H1 (cell line): ENCODE data around the gene CASK. TPM values are rescaled to one million over a fixed set of nuclear protein-coding genes. Genes with fewer than 3 reads are reported as not detected.

Experiments
- CTCF ChIA-PET: fragments of 300-600 bp; sonication (Branson Sonifier 250); formaldehyde crosslinking; loops from one replicate; lab custom pipeline; 2021; ENCODE audit not compliant: partially characterized antibody; lab: Charles Lee
- POLR2A ChIA-PET: fragments of 300-600 bp; sonication (Branson Sonifier 250); formaldehyde crosslinking; loops from one replicate; lab custom pipeline; 2021; ENCODE audit warnings: inconsistent platforms; ENCODE audit not compliant: partially characterized antibody; lab: Charles Lee
- DNase-seq, 2 experiments: peaks; one replicate each; pipeline versions ENCODE4 v3.0.0 to v3.0.0-alpha.2; 2010 to 2022; ENCODE audit warnings: low spot score in 2 of 2, low read depth in 1 of 2, mixed read lengths in 1 of 2
- FAIRE-seq: peaks from 2 replicates; lab custom pipeline; 2011; peaks lifted over from hg19 to GRCh38; lab: Jason Lieb, UNC
- H2AFZ ChIP-seq: 2 replicates; pipeline ENCODE4 v1.8.1; 2012; ENCODE audit warnings: low read length, inconsistent platforms
- H2AK5ac ChIP-seq: 2 replicates; pipeline ENCODE4 v1.6.1; 2013; ENCODE audit warnings: low read depth, low read length
- H2BK120ac ChIP-seq: replicated peaks from 2 replicates; pipeline ENCODE3; 2013; ENCODE audit warnings: low read depth, low read length, inconsistent platforms
- H2BK12ac ChIP-seq: 2 replicates; pipeline ENCODE4 v1.6.1; 2013; ENCODE audit warnings: low read depth, low read length
- H2BK15ac ChIP-seq: 2 replicates; pipeline ENCODE4 v1.6.1; 2013; ENCODE audit warnings: low read length
- H2BK20ac ChIP-seq: 2 replicates; pipeline ENCODE4 v1.6.1; 2013; ENCODE audit warnings: low read length
- H2BK5ac ChIP-seq: 2 replicates; pipeline ENCODE4 v1.6.1; 2013; ENCODE audit warnings: low read depth, low read length
- H3K14ac ChIP-seq: 2 replicates; pipeline ENCODE4 v1.6.1; 2013; ENCODE audit warnings: inconsistent platforms; ENCODE audit not compliant: insufficient read length
- H3K18ac ChIP-seq: 2 replicates; pipeline ENCODE4 v1.6.1; 2013; ENCODE audit warnings: low read length; ENCODE audit errors: extremely low read depth
- H3K23ac ChIP-seq: 2 replicates; pipeline ENCODE4 v1.6.1; 2013; ENCODE audit warnings: inconsistent platforms; ENCODE audit not compliant: insufficient read length
- H3K23me2 ChIP-seq: 2 replicates; pipeline ENCODE4 v1.6.1; 2013; ENCODE audit warnings: low read depth, low read length
- H3K27ac ChIP-seq: 2 replicates; pipeline ENCODE4 v1.6.1; 2011; ENCODE audit warnings: low read depth, low read length, inconsistent platforms
- H3K27me3 ChIP-seq, 4 experiments: replicated peaks in 1 of 4; 1 replicate in 1 of 4; 2 replicates in 3 of 4; pipeline versions ENCODE4 v1.6.1 to v1.8.1; 2011 to 2013; ENCODE audit warnings: low read length in 3 of 4, mild to moderate bottlenecking in 3 of 4, inconsistent platforms in 2 of 4, mixed read lengths in 2 of 4, moderate library complexity in 1 of 4; ENCODE audit not compliant: control insufficient read depth in 3 of 4, insufficient read depth in 3 of 4; ENCODE audit errors: extremely low read depth in 1 of 4
- H3K36me3 ChIP-seq, 4 experiments: 2 replicates each; pipeline versions ENCODE4 v1.6.1 to v1.8.1; 2011 to 2013; ENCODE audit warnings: mild to moderate bottlenecking in 4 of 4, low read length in 3 of 4, moderate library complexity in 2 of 4, control low read depth in 1 of 4, inconsistent platforms in 1 of 4; ENCODE audit not compliant: insufficient read depth in 4 of 4, control insufficient read depth in 2 of 4
- H3K4ac ChIP-seq: replicated peaks from 2 replicates; pipeline ENCODE3; 2013; ENCODE audit warnings: low read length, low read depth, mixed read lengths, inconsistent platforms; ENCODE audit not compliant: insufficient read length
- H3K4me1 ChIP-seq, 4 experiments: replicated peaks in 1 of 4; 1 replicate in 1 of 4; 2 replicates in 3 of 4; pipeline versions ENCODE4 v1.6.1 to v1.8.1; 2011 to 2013; ENCODE audit warnings: low read length in 3 of 4, inconsistent platforms in 2 of 4, mixed read lengths in 1 of 4; ENCODE audit not compliant: insufficient read depth in 4 of 4, control insufficient read depth in 3 of 4
- H3K4me2 ChIP-seq, 2 experiments: 2 replicates each; pipeline versions ENCODE4 v1.6.1 to v1.8.1; 2011 to 2013; ENCODE audit warnings: low read depth in 2 of 2, low read length in 2 of 2, control low read depth in 1 of 2, inconsistent platforms in 1 of 2, mild to moderate bottlenecking in 1 of 2; ENCODE audit not compliant: insufficient read depth in 1 of 2
- H3K4me3 ChIP-seq, 4 experiments: fragments of 200-600, 300-600 bp in 1 of 4; sonication (generic), shearing (Covaris generic), sonication (Bioruptor Twin) in 1 of 4; 2 replicates each; pipeline versions ENCODE4 v1.5.1 to v1.8.1; 2011 to 2016; ENCODE audit warnings: low read length in 4 of 4, low read depth in 3 of 4, control low read depth in 2 of 4, inconsistent platforms in 2 of 4, mild to moderate bottlenecking in 2 of 4, mixed read lengths in 1 of 4, moderate library complexity in 1 of 4; ENCODE audit not compliant: insufficient read depth in 2 of 4; ENCODE audit errors: extremely low read depth in 1 of 4
- H3K56ac ChIP-seq: replicated peaks from 2 replicates; pipeline ENCODE3; 2013; ENCODE audit warnings: low read depth, mild to moderate bottlenecking, mixed read lengths, low read length, inconsistent platforms; ENCODE audit not compliant: insufficient read length
- H3K79me1 ChIP-seq: 2 replicates; pipeline ENCODE4 v1.6.1; 2013; ENCODE audit warnings: low read depth, low read length, control low read depth
- H3K79me2 ChIP-seq, 2 experiments: 2 replicates each; pipeline versions ENCODE4 v1.6.1 to v1.8.1; 2012 to 2013; ENCODE audit warnings: low read length in 2 of 2, mild to moderate bottlenecking in 2 of 2, inconsistent platforms in 1 of 2; ENCODE audit not compliant: insufficient read depth in 2 of 2, control insufficient read depth in 1 of 2
- H3K9ac ChIP-seq, 4 experiments: replicated peaks in 1 of 4; 1 replicate in 1 of 4; 2 replicates in 3 of 4; pipeline versions ENCODE4 v1.6.1 to v1.8.1; 2011 to 2013; ENCODE audit warnings: low read depth in 3 of 4, low read length in 3 of 4, control low read depth in 2 of 4, mild to moderate bottlenecking in 2 of 4, moderate library complexity in 2 of 4, inconsistent platforms in 1 of 4; ENCODE audit errors: extremely low read depth in 1 of 4
- H3K9me3 ChIP-seq, 2 experiments: 2 replicates each; pipeline versions ENCODE4 v1.6.1 to v1.8.1; 2012 to 2013; ENCODE audit warnings: mild to moderate bottlenecking in 2 of 2, moderate library complexity in 2 of 2, control low read depth in 1 of 2, inconsistent platforms in 1 of 2, low read depth in 1 of 2, low read length in 1 of 2, mixed read lengths in 1 of 2; ENCODE audit not compliant: insufficient read depth in 2 of 2
- H4K20me1 ChIP-seq, 2 experiments: replicated peaks in 1 of 2; 2 replicates each; pipeline versions ENCODE3 to v1.8.1; 2011 to 2013; ENCODE audit warnings: inconsistent platforms in 2 of 2, low read length in 2 of 2, mild to moderate bottlenecking in 1 of 2; ENCODE audit not compliant: insufficient read depth in 2 of 2, control insufficient read depth in 1 of 2
- H4K5ac ChIP-seq: 2 replicates; pipeline ENCODE4 v1.6.1; 2013; ENCODE audit warnings: low read length, low read depth, mixed read lengths, inconsistent platforms; ENCODE audit not compliant: insufficient read length
- H4K8ac ChIP-seq: 2 replicates; pipeline ENCODE4 v1.8.0; 2013; ENCODE audit warnings: mild to moderate bottlenecking, moderate library complexity, low read length, inconsistent platforms; ENCODE audit not compliant: insufficient read depth; ENCODE audit errors: extremely low read depth
- H4K91ac ChIP-seq: replicated peaks from 2 replicates; pipeline ENCODE3; 2013; ENCODE audit warnings: low read length, mixed read lengths, inconsistent platforms; ENCODE audit not compliant: insufficient read length
- CBX5 ChIP-seq: fragments of 300-800, 300-1000 bp; sonication (generic); IDR thresholded peaks from 2 replicates; pipeline ENCODE4 v1.7.1; 2016; ENCODE audit warnings: antibody characterized with exemption, low read length, low read depth
- EP300 ChIP-seq, 2 experiments: IDR thresholded peaks; 1 replicate in 1 of 2; 2 replicates in 1 of 2; pipeline ENCODE4 v1.6.1; 2011 to 2012; ENCODE audit warnings: low read depth in 2 of 2, low read length in 2 of 2, mild to moderate bottlenecking in 2 of 2, borderline replicate concordance in 1 of 2, inconsistent platforms in 1 of 2, moderate library complexity in 1 of 2
- NANOG ChIP-seq: IDR thresholded peaks from 2 replicates; pipeline ENCODE4 v1.6.1; 2011; ENCODE audit warnings: low read length, low read depth, mild to moderate bottlenecking, inconsistent platforms; ENCODE audit not compliant: insufficient read depth, poor library complexity, severe bottlenecking
- PHF8 ChIP-seq: fragments of 200-600 bp; sonication (generic); conservative IDR thresholded peaks from 2 replicates; pipeline ENCODE4 v1.7.1; 2012; ENCODE audit warnings: low read depth, mild to moderate bottlenecking, inconsistent platforms, low read length, moderate library complexity
- POLR2A ChIP-seq, 2 experiments: IDR thresholded peaks; 1 replicate in 1 of 2; 2 replicates in 1 of 2; pipeline ENCODE4 v1.6.1; 2011; ENCODE audit warnings: low read depth in 2 of 2, low read length in 2 of 2, mild to moderate bottlenecking in 2 of 2; ENCODE audit errors: control extremely low read depth in 1 of 2
- SIX5 ChIP-seq: IDR thresholded peaks from 2 replicates; pipeline ENCODE4 v1.6.1; 2011; ENCODE audit warnings: mild to moderate bottlenecking, low read depth, low read length
- SP4 ChIP-seq: IDR thresholded peaks from 2 replicates; pipeline ENCODE4 v1.6.1; 2012; ENCODE audit warnings: low read length, inconsistent platforms
- TEAD4 ChIP-seq: IDR thresholded peaks from 2 replicates; pipeline ENCODE4 v1.6.1; 2012; ENCODE audit warnings: low read depth, low read length, inconsistent platforms, mixed read lengths
- WGBS, 2 experiments: shearing (Covaris generic) in 1 of 2; methylation state at CpG; one replicate each; pipeline versions ENCODE4 v1.1.6 to v1.1.7; 2013 to 2015; ENCODE audit warnings: low lambda C conversion rate in 2 of 2, mixed read lengths in 2 of 2, inconsistent platforms in 1 of 2, low coverage in 1 of 2, missing lambda C conversion rate in 1 of 2; ENCODE audit not compliant: insufficient replicate concordance in 2 of 2, insufficient coverage in 1 of 2, insufficient read length in 1 of 2; ENCODE audit errors: extremely low coverage in 1 of 2, missing lambda C conversion rate in 1 of 2; 5-methylcytosine and 5-hydroxymethylcytosine counted together
- polyA plus RNA-seq, 7 experiments: library from polyadenylated mRNA; depleted of rRNA in 3 of 7; stranded (reverse) in 5 of 7; unstranded in 2 of 7; fragments of >200 nt in 5 of 7; fragments of 200-250 nt in 2 of 7; gene quantifications; 1 replicate in 5 of 7; 2 replicates in 1 of 7; 4 replicates in 1 of 7; pipeline versions ENCODE4 v1.2.1 to v1.2.3, GENCODE V29; 2011 to 2013; ENCODE audit warnings: missing spikeins in 2 of 7, mixed read lengths in 2 of 7
- total RNA-seq: library from RNA; stranded (reverse); fragmentation: NEBNext Ultra II Directional; extraction: Animal tissue kit (Norgen Biotek cat#: 25700); gene quantifications from 2 replicates; pipeline ENCODE4 v1.2.1, GENCODE V29; 2021
- TF ChIP-seq, protein P1 (sequence below): IDR thresholded peaks from 2 replicates; pipeline ENCODE4 v1.6.1; 2011; ENCODE audit warnings: low read length, improper control_type of control experiment
- TF ChIP-seq, protein P2 (sequence below): IDR thresholded peaks from 2 replicates; pipeline ENCODE4 v1.6.1; 2012; ENCODE audit warnings: low read length, inconsistent platforms

The CASK gene
- total and polyA plus RNA-seq, 2 of the 8 experiments (the other 6 are each of a cell fraction or from before 2014, with no cell fraction given), result 21.6 to 55.1 TPM

DNA sequence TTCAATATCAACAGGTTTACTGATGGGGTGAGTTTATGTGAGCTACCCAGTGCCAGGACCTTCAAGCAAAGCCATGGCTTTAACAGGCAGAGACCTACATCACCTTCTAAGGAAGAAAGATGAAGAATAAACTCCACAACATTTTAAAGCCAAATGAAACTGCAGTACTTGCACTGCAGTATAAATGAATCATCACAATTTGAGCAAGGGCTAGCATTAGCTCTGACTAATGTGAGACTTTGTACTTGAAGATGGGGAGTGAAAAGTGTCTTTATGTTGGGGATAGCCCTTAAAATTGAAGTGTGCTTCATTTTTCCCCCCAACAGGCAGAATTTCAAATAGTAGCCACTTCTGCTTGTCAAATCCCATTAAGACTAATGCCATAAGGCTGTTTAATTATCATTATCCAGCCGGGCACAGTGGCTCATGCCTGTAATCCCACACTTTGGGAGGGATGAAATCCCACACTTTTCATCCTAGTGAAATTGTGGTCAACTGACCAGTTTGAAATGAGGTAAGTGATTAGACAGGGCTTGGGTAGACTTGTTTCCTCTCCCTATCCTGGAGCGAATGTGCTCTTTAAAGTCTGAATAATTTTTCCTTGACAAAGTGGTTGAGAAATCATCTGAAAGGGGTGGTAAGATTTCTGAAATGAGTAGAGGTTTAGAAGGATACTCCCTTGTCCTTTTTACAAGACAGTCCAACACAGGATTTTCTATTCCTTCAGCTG, 261.8 kb downstream of the CASK start:
- H2AFZ ChIP-seq, result no peak overlapping the region
- H2BK120ac ChIP-seq, result no peak overlapping the region
- H3K23ac ChIP-seq, result no peak overlapping the region
- DNase-seq (no peak), FAIRE-seq (no peak)
- no peaks in the 10 kb centered on the region for H3K23me2 ChIP-seq
- H2BK5ac ChIP-seq, result no peak overlapping the region
- ChIA-PET CTCF (no interaction called here), POLR2A (no interaction called here)
- H2BK20ac ChIP-seq, result no peak overlapping the region
- 100% methylated on average over 1 of the region's 2 CpGs; no CpG with 5 or more reads in 1 of the 2 experiments for WGBS, 2 experiments
- no peaks in the 10 kb centered on the region for H3K79me2 ChIP-seq
- H2BK12ac ChIP-seq, result no peak overlapping the region
- no peak overlapping the region for H3K4me2 ChIP-seq
- H3K79me1 ChIP-seq, result no peaks in the 10 kb centered on the region
- no peaks in the 10 kb centered on the region for H3K4me1 ChIP-seq
- H4K91ac ChIP-seq, result no peak overlapping the region
- H4K5ac ChIP-seq, result no peak overlapping the region
- H2AK5ac ChIP-seq, result no peak overlapping the region
- no peaks in the 10 kb centered on the region for H4K20me1 ChIP-seq
- no peak overlapping the region for H3K56ac ChIP-seq
- H4K8ac ChIP-seq, result no peak overlapping the region
- H3K4ac ChIP-seq, result no peak overlapping the region
- H3K9me3 ChIP-seq, result no peaks in the 10 kb centered on the region
- no peak overlapping the region for H3K18ac ChIP-seq
- H3K9ac ChIP-seq, result no peak overlapping the region
- no peak overlapping the region for H2BK15ac ChIP-seq
- H3K27ac ChIP-seq, result no peak overlapping the region
- no peak overlapping the region for H3K4me3 ChIP-seq
- H3K14ac ChIP-seq, result no peak overlapping the region
- peaks cover 0 to 8% (median 5%) of the 10 kb centered on the region in 4 experiments; a peak in 5 of 8 replicates for H3K36me3 ChIP-seq
- H3K27me3 ChIP-seq, result no peaks in the 10 kb centered on the region
- TF ChIP-seq, protein P1, sequence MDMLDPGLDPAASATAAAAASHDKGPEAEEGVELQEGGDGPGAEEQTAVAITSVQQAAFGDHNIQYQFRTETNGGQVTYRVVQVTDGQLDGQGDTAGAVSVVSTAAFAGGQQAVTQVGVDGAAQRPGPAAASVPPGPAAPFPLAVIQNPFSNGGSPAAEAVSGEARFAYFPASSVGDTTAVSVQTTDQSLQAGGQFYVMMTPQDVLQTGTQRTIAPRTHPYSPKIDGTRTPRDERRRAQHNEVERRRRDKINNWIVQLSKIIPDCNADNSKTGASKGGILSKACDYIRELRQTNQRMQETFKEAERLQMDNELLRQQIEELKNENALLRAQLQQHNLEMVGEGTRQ, result no peak
- TF ChIP-seq PHF8 (no peak), NANOG (no peak), EP300 (IDR thresholded peaks at IDR 0.05; ENCODE audit: borderline replicate concordance in 1 of 2, low read depth in 2 of 2, low read length in 2 of 2) (no peak), TEAD4 (no peak), SIX5 (no peak), CBX5 (no peak), POLR2A (IDR thresholded peaks at IDR 0.05; ENCODE audit: control extremely low read depth in 1 of 2, low read depth in 2 of 2, low read length in 2 of 2) (no peak), SP4 (no peak)
- TF ChIP-seq, protein P2, sequence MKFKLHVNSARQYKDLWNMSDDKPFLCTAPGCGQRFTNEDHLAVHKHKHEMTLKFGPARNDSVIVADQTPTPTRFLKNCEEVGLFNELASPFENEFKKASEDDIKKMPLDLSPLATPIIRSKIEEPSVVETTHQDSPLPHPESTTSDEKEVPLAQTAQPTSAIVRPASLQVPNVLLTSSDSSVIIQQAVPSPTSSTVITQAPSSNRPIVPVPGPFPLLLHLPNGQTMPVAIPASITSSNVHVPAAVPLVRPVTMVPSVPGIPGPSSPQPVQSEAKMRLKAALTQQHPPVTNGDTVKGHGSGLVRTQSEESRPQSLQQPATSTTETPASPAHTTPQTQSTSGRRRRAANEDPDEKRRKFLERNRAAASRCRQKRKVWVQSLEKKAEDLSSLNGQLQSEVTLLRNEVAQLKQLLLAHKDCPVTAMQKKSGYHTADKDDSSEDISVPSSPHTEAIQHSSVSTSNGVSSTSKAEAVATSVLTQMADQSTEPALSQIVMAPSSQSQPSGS, result no peak
